ENCODE measurements around the gene ICAM2. TPM values are rescaled to one million over a fixed set of nuclear protein-coding genes. Genes with fewer than 3 reads are reported as not detected.

Gene ICAM2
- total and polyA plus RNA-seq, 2 donors (not counting 1 experiment from before 2014, with no cell fraction given): 48.7 to 149 TPM

DNA sequence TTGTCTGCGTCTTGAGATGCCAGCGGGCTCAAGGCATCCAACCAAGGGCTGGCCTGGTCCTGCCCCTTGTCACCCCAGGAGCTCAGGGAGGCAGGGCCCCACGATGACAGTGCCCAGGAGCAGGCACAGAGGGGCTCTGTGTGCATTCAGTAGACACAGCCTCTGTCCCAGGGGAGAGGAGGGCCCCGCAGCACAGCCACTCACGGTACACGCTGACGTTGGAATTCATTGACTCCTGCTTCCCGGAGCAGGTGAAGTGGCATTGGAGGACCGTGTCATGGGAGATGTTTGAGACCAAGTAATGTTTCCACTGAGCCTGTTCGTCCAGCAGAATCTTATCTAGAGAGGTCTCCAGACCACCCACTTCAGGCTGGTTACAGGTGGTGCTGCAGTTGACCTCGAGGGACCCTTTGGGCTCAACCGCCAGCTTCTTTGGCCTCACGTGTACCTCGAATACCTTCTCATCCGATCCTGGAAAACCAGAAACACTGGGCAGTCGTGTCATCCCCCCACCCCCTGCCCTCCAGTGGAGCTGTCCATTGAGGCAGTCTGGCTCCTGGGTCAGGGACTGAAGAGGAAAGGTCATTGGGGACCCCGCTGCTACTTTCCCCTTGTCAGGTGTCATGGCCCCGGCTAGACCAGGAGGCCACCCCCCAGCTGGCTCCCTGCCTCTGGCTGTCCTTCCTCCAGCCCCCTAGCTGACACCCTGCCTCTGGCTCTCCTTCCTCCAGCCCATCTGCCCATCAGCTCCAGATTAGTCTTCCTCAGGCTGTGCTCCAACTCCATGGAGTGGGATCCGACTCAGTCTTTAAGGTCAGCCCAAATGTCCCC lies 15.3 kb downstream of the ICAM2 start:
- ChIA-PET CTCF (interaction anchor here (0.7 to 2.2 kb wide), 8 partner anchors 12 to 57 kb away, joined by 3 to 12 read pairs (median 4); partner anchors contain the start of gene ICAM2), POLR2A (interaction anchor here (0.6 kb wide), 1 partner anchor 161 kb away, joined by 9 read pairs; no protein-coding TSS in a partner anchor)
- peaks cover 92% of the 10 kb centered on the region for H4K20me1 ChIP-seq (ENCODE audit: control insufficient read depth, insufficient read depth, low read length, poor library complexity, severe bottlenecking)
- H2AFZ ChIP-seq (ENCODE audit: insufficient read depth, low read depth, low read length, poor library complexity, severe bottlenecking): no peak overlapping the region
- Mint-ChIP-seq H3K9me3 (ENCODE audit: insufficient read depth) (no peaks in the 10 kb centered on the region), H3K4me1 (peaks cover 25% of the 10 kb centered on the region), H3K27me3 (no peaks in the 10 kb centered on the region), H3K27ac (no peak overlapping the region), H3K4me3 (no peak overlapping the region)
- H3K36me3 ChIP-seq (replicated peaks in 1 of 2; ENCODE audit: control extremely low read depth in 1 of 2, control insufficient read depth in 1 of 2, extremely low read depth in 1 of 2, insufficient read depth in 2 of 2, low read length in 1 of 2): peaks cover 0 to 74% of the 10 kb centered on the region in 2 experiments
- no peaks in the 10 kb centered on the region for H3K9me3 ChIP-seq (ENCODE audit: control extremely low read depth in 1 of 3, control insufficient read depth in 2 of 3, insufficient read depth in 1 of 3, low read length in 2 of 3)
- intact Hi-C loops (cut with micrococcal nuclease): no loop called here
- H3K4me2 ChIP-seq (replicated peaks; ENCODE audit: low read depth, low read length, poor library complexity, severe bottlenecking): no peak overlapping the region
- H3K4me3 ChIP-seq (ENCODE audit: control extremely low read depth in 1 of 5, extremely low read depth in 1 of 5, insufficient read depth in 1 of 5, low read depth in 2 of 5, low read length in 4 of 5): no peak overlapping the region
- TF ChIP-seq EZH2 (IDR thresholded peaks at IDR 0.05; ENCODE audit: borderline replicate concordance, insufficient read depth, low read depth, low read length, poor library complexity, severe bottlenecking): no peak
- TF ChIP-seq, protein P1, sequence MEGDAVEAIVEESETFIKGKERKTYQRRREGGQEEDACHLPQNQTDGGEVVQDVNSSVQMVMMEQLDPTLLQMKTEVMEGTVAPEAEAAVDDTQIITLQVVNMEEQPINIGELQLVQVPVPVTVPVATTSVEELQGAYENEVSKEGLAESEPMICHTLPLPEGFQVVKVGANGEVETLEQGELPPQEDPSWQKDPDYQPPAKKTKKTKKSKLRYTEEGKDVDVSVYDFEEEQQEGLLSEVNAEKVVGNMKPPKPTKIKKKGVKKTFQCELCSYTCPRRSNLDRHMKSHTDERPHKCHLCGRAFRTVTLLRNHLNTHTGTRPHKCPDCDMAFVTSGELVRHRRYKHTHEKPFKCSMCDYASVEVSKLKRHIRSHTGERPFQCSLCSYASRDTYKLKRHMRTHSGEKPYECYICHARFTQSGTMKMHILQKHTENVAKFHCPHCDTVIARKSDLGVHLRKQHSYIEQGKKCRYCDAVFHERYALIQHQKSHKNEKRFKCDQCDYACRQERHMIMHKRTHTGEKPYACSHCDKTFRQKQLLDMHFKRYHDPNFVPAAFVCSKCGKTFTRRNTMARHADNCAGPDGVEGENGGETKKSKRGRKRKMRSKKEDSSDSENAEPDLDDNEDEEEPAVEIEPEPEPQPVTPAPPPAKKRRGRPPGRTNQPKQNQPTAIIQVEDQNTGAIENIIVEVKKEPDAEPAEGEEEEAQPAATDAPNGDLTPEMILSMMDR (IDR thresholded peaks at IDR 0.05): no peak
- WGBS (ENCODE audit: insufficient coverage): 86% methylated on average over 19 of the region's 19 CpGs
- DNase-seq: no peak
- no peak overlapping the region for H3K9ac ChIP-seq (ENCODE audit: low read length)
- ATAC-seq (ENCODE audit: low read depth): no peak
- peaks cover 52% of the 10 kb centered on the region for H3K79me2 ChIP-seq (ENCODE audit: control insufficient read depth, insufficient read depth, low read length)
- peaks cover 26 to 41% of the 10 kb centered on the region in 2 donors for H3K4me1 ChIP-seq (ENCODE audit: control insufficient read depth in 2 of 2, insufficient read depth in 2 of 2, low read length in 2 of 2)
- no peak overlapping the region for H3K27ac ChIP-seq (ENCODE audit: low read length in 2 of 2)
- no peaks in the 10 kb centered on the region for H3K27me3 ChIP-seq (replicated peaks in 1 of 4; ENCODE audit: control extremely low read depth in 1 of 4, control insufficient read depth in 3 of 4, insufficient read depth in 4 of 4, low read length in 3 of 4)

DNA sequence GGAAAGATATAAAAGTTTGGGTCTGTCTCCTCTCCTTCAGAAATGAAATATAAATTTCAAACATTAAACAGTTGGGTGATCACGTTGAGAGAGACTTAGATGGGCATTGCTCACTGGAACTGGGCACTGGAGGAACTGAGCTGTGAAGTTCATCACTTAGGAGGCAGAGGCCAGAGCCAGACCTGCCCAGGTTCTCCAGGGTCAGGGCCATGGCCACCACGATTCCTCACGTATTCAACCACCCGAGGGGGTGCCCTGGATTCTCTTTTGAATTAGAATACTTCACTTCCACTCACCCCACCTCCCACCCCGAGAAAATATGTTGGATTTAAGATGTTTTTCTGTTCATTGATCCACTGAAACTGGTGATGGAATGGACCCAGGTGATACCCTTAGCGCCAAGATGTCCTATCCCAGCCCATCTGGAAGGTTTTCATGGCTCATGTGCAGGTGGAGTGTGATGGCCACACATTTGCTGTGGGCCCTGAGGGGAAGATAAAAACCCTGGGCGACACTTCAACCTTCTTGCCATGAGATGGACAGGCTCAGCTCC lies 16.1 kb downstream of the ICAM2 start:
- no peak overlapping the region for H3K4me2 ChIP-seq (replicated peaks; ENCODE audit: low read depth, low read length, poor library complexity, severe bottlenecking)
- H3K36me3 ChIP-seq (replicated peaks in 1 of 2; ENCODE audit: control extremely low read depth in 1 of 2, control insufficient read depth in 1 of 2, extremely low read depth in 1 of 2, insufficient read depth in 2 of 2, low read length in 1 of 2): peaks cover 0 to 67% of the 10 kb centered on the region in 2 experiments
- ATAC-seq (ENCODE audit: low read depth) (no peak), DNase-seq (no peak)
- no peak overlapping the region for H2AFZ ChIP-seq (ENCODE audit: insufficient read depth, low read depth, low read length, poor library complexity, severe bottlenecking)
- POLR2A ChIA-PET: no interaction called here
- H3K4me3 Mint-ChIP-seq: no peak overlapping the region
- CTCF ChIA-PET: interaction anchor here (0.7 to 0.9 kb wide), 2 partner anchors 14 kb away, joined by 3 to 4 read pairs; no protein-coding TSS in a partner anchor
- no peaks in the 10 kb centered on the region for H3K9me3 ChIP-seq (ENCODE audit: control extremely low read depth in 1 of 3, control insufficient read depth in 2 of 3, insufficient read depth in 1 of 3, low read length in 2 of 3)
- TF ChIP-seq, protein P1 (IDR thresholded peaks at IDR 0.05): no peak
- TF ChIP-seq EZH2 (IDR thresholded peaks at IDR 0.05; ENCODE audit: borderline replicate concordance, insufficient read depth, low read depth, low read length, poor library complexity, severe bottlenecking): no peak
- H3K27me3 Mint-ChIP-seq: peaks cover 3% of the 10 kb centered on the region
- no peaks in the 10 kb centered on the region for H3K9me3 Mint-ChIP-seq (ENCODE audit: insufficient read depth)
- H3K27ac ChIP-seq (ENCODE audit: low read length in 2 of 2): no peak overlapping the region
- H3K9ac ChIP-seq (ENCODE audit: low read length): no peak overlapping the region
- peaks cover 18 to 36% of the 10 kb centered on the region in 2 donors for H3K4me1 ChIP-seq (ENCODE audit: control insufficient read depth in 2 of 2, insufficient read depth in 2 of 2, low read length in 2 of 2)
- WGBS (ENCODE audit: insufficient coverage): 100% methylated on average over 3 of the region's 7 CpGs
- peaks cover 84% of the 10 kb centered on the region for H4K20me1 ChIP-seq (ENCODE audit: control insufficient read depth, insufficient read depth, low read length, poor library complexity, severe bottlenecking)
- H3K79me2 ChIP-seq (ENCODE audit: control insufficient read depth, insufficient read depth, low read length): peaks cover 44% of the 10 kb centered on the region
- peaks cover 25% of the 10 kb centered on the region for H3K4me1 Mint-ChIP-seq
- H3K27ac Mint-ChIP-seq: no peak overlapping the region
- H3K27me3 ChIP-seq (replicated peaks in 1 of 4; ENCODE audit: control extremely low read depth in 1 of 4, control insufficient read depth in 3 of 4, insufficient read depth in 4 of 4, low read length in 3 of 4): peaks cover 0 to 1% (median 0%) of the 10 kb centered on the region in 4 experiments
- no peak overlapping the region for H3K4me3 ChIP-seq (ENCODE audit: control extremely low read depth in 1 of 5, extremely low read depth in 1 of 5, insufficient read depth in 1 of 5, low read depth in 2 of 5, low read length in 4 of 5)
- intact Hi-C loops (cut with micrococcal nuclease): no loop called here
